H7 (cell line): ENCODE measurements around the gene VAV2. TPM values are rescaled to one million over a fixed set of nuclear protein-coding genes. Genes with fewer than 3 reads are reported as not detected.

Source experiments
- DNase-seq: peaks from one replicate; pipeline ENCODE4 v3.0.0; 2012
- H3K27me3 ChIP-seq: 2 replicates; pipeline ENCODE4 v1.6.0; 2011; ENCODE audit warnings: mild to moderate bottlenecking, low read length; ENCODE audit not compliant: control insufficient read depth, insufficient read depth
- H3K36me3 ChIP-seq: replicated peaks from 2 replicates; pipeline ENCODE4 v1.5.1; 2011; ENCODE audit warnings: low read length; ENCODE audit not compliant: control insufficient read depth, insufficient read depth
- H3K4me3 ChIP-seq: 2 replicates; pipeline ENCODE4 v1.5.1; 2011; ENCODE audit warnings: low read depth, mild to moderate bottlenecking, control low read depth, low read length, moderate library complexity; ENCODE audit not compliant: insufficient read depth
- total RNA-seq: library from RNA; depleted of rRNA; stranded (reverse); fragments of >200 nt; shearing (Covaris generic); gene quantifications from 2 replicates; pipeline ENCODE4 v1.2.3, GENCODE V29; 2014; rRNA removed

VAV2 gene
- total RNA-seq, 1 experiment from 2014 or later, result 17.7 TPM

DNA sequence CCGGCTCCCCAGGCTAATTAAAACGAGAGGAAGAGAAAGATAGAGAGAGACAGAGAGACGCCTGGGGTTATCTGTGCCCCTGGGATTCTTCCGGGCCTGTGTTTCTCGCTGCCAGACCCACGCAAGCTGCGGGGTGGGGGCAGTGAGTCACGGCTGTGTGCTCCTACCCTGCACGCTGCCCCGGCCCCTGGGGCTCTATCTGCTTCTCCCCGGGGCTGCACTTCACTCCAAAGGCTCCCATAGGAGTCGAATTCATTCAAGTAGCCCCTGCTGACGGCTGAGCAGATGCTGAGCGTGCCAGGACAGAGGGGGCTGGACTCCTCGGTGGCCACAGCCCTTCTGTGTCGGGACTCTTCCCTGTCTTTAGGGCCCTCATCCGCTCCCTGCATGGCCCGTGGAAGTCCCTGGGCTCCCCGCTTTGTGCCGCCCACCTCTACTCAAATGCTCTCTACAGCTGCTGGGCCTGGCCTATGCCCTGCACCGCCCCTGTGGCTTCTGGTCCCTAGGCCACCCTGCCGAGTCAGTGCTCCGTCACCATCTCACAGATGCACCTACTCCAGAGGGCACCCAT lies 276.7 kb downstream of the VAV2 start:
- no peak overlapping the region for H3K4me3 ChIP-seq
- no peaks in the 10 kb centered on the region for H3K36me3 ChIP-seq
- H3K27me3 ChIP-seq, result no peaks in the 10 kb centered on the region
- DNase-seq, result peak; percentile 60

DNA sequence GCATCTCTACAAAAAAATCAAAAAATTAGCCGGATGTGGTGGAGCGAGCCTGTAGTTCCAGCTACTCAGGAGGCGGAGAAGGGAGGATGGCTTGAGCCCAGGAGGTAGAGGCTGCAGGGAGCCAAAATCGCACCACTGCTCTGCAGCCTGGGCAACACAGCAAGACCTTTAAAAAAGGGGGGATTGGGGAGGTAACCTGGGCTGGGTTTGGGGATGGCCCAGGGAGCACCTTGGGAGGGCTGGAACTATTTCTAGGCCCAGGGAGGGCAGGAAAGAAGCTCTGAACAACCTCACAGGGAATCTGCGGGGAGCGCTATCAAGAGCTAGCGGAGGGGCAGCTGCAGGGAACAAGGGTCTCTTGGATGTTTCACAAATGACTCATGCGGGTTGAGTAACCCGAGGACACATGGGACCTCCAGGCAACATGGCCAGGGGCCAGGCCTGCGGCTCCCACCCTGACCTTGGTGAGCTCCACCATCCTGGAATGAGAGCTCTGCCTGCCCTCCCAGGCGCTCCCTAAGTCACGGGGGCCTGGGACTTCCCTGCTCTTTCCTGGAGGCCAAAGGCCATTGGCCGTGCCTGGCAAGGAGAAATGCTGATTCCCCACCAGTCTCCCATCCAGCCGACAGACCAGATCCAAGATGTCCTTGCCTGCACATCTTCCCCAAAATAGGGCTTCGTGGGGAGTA lies 277.4 kb downstream of the VAV2 start:
- no peak overlapping the region for H3K4me3 ChIP-seq
- H3K27me3 ChIP-seq, result no peaks in the 10 kb centered on the region
- peak; percentile 50 for DNase-seq
- no peaks in the 10 kb centered on the region for H3K36me3 ChIP-seq

DNA sequence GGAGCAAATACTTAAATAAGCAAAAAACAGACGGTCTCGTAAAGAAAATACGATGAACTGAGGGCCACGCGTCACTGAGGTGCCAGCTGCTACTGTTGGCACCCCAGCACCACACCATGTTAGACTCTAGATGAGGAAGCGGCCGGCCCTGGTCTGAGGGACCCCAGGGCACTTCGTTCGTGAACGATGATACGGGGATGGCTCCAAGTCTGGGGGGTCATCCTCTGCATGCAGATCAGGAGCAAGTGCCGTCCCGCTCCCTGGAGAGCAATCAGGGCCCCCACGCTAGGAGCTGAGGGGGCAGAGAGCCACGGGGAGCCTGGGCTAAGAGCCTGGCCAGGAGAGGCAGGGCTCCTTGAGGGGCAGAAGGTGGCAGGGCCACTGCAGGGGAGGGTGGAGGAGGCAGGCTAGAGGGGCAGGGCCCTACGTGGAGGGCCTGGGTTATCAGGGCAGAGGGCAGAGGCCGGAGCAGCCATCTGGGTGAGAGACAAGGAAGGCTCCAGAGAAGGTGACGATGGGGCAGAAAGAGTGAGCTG lies 278.1 kb downstream of the VAV2 start:
- Histone ChIP-seq H3K27me3 (no peaks in the 10 kb centered on the region), H3K36me3 (no peaks in the 10 kb centered on the region), H3K4me3 (no peak overlapping the region)
- DNase-seq, result peak; percentile 42

DNA sequence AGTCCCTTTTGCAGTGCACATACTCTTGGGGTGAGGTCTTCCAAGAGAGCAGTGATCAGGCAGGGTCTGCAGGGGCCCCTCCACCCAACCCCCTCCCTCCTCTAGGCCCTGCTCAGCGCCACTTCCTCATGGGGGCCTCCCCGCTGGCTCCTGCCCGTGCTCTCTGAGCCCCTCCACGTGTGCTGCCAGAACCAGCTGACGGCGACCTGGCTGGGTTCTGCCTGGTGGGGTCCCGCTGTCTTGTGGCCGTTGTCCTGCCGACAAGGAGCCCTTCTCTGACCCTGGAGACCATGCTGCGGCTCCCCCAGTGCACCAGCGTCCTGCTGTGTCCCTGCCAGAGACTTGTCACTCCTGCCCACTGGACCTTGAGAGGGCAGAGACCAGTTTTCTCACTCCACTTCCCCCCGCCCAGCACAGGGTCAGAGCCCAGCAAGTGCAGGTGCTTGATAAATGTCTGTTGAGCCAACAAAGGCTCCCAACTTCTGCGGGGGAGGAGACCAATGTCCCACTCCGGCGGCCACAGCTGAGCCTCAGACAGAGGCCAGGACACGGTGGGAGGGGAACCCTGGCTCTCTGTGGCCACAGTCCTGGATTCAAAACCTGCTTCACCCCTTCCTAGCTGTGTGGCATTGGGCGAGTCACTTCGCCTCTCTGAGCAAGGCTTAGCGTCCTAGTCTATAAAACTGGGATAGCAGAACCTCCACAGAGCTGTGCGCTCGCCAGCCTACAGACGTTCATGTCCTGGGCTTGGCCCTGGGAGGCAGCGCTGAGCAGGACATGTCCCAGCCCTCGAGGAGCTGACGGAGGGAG lies 278.8 kb downstream of the VAV2 start:
- Histone ChIP-seq H3K27me3 (no peaks in the 10 kb centered on the region), H3K4me3 (no peak overlapping the region), H3K36me3 (no peaks in the 10 kb centered on the region)
- peak; percentile 62 for DNase-seq

DNA sequence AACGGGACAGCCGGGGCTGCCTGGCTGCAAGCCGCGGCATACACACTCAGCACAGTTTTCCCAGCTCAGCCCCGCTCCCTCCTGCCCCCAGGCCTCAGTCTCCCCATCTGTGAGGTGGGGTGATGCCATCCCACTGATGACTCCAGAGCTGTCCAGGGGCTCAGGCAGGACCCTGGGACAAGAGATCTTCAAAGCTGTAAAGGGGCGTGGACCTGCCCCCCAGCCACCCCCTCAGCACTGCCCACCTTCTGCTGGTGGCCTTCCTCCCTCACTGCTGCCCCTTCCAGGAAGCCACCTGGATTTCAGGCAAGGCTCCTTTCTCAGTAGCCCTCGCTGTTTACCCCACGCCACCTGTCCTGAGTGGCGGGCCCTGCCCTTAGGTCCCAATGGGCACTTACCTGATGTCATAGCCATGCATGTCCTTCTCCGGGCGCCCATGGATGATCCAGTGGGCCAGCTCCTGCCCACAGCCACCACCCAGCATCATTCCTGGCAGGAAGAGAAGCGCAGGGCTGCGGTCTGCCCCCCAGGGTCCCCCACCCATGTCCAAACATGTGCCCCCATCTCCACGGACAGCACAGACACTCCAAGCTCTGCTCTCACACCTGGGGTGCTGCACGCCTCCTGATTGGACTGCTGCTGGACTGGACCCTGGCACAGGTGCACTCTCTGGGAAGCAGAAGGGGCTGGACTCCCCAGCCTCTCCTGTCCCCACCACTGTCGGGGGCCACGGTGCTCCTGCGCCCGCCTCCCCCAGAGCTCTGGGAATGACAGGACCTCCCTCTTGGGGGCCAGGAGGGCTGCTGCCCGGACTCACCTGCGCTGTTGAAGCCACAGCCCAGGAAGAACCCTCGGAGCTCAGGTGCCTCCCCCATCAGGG lies 279.7 kb downstream of the VAV2 start:
- Histone ChIP-seq H3K36me3 (no peaks in the 10 kb centered on the region), H3K4me3 (no peak overlapping the region), H3K27me3 (no peaks in the 10 kb centered on the region)
- DNase-seq, result peak; percentile 29

Other genes with a start within 250 kb of the VAV2 start
- 16.2 and 25.7 TPM in 2 replicates for gene BRD3OS, start 33.2 kb upstream of the VAV2 start, total RNA-seq
- gene BRD3, start 75.7 kb upstream of the VAV2 start, total RNA-seq, result 9.4 and 14.7 TPM in 2 replicates
- gene WDR5, start 143.8 kb upstream of the VAV2 start, total RNA-seq, result 40.3 and 40.9 TPM in 2 replicates
- not detected in 2 replicates for gene RNU6ATAC, start 172.2 kb upstream of the VAV2 start, total RNA-seq